A673 (cell line): Measurements from ENCODE around the gene MDFIC.

Source experiments
- EZH2 ChIP-seq: fragments of 200-600 bp; sonication (generic); IDR thresholded peaks from 2 replicates; pipeline ENCODE4 v1.6.1; 2017; ENCODE audit warnings: borderline replicate concordance, low read depth, mild to moderate bottlenecking, mixed read lengths, antibody characterized with exemption, low read length; ENCODE audit not compliant: poor library complexity, severe bottlenecking
- TF ChIP-seq, protein P1 (sequence below): fragments of 300-800, 200-600 bp; sonication (generic); conservative IDR thresholded peaks from 2 replicates; pipeline ENCODE4 v1.5.1; 2017; ENCODE audit warnings: low read depth, mild to moderate bottlenecking, antibody characterized with exemption, low read length, moderate library complexity, mixed read lengths

DNA sequence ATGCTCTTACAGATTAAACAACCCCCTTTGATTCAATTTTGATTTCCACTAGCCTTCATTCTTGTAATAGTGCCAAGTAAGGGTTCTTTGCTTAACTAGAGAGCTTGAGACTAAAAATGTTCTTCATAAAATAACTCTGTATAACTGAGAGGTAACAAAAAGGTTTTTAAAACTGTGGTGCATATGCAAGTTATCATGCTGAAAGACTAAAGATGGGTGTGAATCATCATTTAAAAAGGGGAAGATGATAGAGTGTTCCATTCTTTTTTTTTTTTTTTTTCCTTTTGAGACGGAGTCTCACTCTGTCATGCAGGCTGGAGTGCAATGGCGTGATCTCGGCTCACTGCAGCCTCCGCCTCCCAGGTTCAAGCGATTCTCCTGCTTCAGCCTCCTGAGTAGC lies 11.1 kb downstream of the MDFIC start:
- TF ChIP-seq, protein P1, sequence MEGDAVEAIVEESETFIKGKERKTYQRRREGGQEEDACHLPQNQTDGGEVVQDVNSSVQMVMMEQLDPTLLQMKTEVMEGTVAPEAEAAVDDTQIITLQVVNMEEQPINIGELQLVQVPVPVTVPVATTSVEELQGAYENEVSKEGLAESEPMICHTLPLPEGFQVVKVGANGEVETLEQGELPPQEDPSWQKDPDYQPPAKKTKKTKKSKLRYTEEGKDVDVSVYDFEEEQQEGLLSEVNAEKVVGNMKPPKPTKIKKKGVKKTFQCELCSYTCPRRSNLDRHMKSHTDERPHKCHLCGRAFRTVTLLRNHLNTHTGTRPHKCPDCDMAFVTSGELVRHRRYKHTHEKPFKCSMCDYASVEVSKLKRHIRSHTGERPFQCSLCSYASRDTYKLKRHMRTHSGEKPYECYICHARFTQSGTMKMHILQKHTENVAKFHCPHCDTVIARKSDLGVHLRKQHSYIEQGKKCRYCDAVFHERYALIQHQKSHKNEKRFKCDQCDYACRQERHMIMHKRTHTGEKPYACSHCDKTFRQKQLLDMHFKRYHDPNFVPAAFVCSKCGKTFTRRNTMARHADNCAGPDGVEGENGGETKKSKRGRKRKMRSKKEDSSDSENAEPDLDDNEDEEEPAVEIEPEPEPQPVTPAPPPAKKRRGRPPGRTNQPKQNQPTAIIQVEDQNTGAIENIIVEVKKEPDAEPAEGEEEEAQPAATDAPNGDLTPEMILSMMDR, result no peak
- no peak for TF ChIP-seq EZH2
